Keratinocyte (primary cell): ENCODE data around the gene GLE1.

Experiments used
- CTCF ChIP-seq, 3 experiments: IDR thresholded peaks in 1 of 3; conservative IDR thresholded peaks in 1 of 3; optimal IDR thresholded peaks in 1 of 3; 2 replicates in 2 of 3; 3 replicates in 1 of 3; pipeline versions ENCODE3 to v1.5.1; 2011; ENCODE audit warnings: low read length in 3 of 3, mild to moderate bottlenecking in 3 of 3, moderate library complexity in 2 of 3, control low read depth in 1 of 3, inconsistent platforms in 1 of 3; ENCODE audit not compliant: insufficient read depth in 2 of 3; ENCODE audit errors: extremely low read depth in 1 of 3
- EZH2 ChIP-seq: IDR thresholded peaks from one replicate; pipeline ENCODE4 v1.6.1; 2012; ENCODE audit warnings: inconsistent platforms, mild to moderate bottlenecking, low read length, moderate library complexity

- TF ChIP-seq CTCF (optimal IDR thresholded peaks at IDR 0.05 in 1 of 3, IDR thresholded peaks at IDR 0.05 in 1 of 3, conservative IDR thresholded peaks at IDR 0.05 in 1 of 3; ENCODE audit: extremely low read depth in 1 of 3, insufficient read depth in 2 of 3, low read length in 3 of 3): no peak
- TF ChIP-seq EZH2: no peak
Observed at GRCh38 chr9:128558431-128559310, 54.2 kb downstream of the GLE1 start.
